ENCODE data around the gene FGF2. TPM values are rescaled to one million over a fixed set of nuclear protein-coding genes. Genes with fewer than 3 reads are reported as not detected.
"Not testable (repeated sequence)": the region's sequence is repeated elsewhere in the genome, so short reads cannot be mapped to it uniquely, and the experiment has no call there.

Gene FGF2
- total and polyA plus RNA-seq, 5 donors from 2014 or later: not detected

DNA sequence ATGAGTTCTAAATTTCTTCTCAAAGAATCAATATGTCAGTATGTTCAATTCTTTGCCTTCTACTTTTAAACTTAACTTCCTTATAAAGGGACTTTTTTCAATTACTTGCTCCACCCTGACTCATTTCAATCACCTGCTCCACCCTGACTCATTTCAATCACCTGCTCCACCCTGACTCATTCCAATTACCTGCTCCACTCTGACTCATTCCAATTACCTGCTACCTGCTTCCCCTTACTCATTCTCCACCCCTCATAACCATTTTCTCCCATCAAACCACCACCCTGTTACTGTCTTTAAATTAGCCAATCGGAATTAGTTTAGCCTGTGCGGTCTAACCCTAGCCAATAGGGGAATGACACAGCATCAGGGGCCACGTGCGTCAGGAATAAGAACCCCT is 40.3 kb upstream of the FGF2 start:
- not testable (repeated sequence) for H3K9me3 ChIP-seq (ENCODE audit: control insufficient read depth in 2 of 2, low read length in 2 of 2); DNase-seq; H3K36me3 Mint-ChIP-seq; H3K4me1 Mint-ChIP-seq; H3K9me3 Mint-ChIP-seq; ATAC-seq (ENCODE audit: low read depth in 2 of 2); H3K4me3 ChIP-seq (ENCODE audit: low read depth, low read length); H3K36me3 ChIP-seq (ENCODE audit: control insufficient read depth, insufficient read depth, low read length); H3K4me3 Mint-ChIP-seq; H3K27ac Mint-ChIP-seq; H3K27ac ChIP-seq (ENCODE audit: insufficient read depth, low read length, poor library complexity, severe bottlenecking); H3K27me3 ChIP-seq (ENCODE audit: control insufficient read depth, insufficient read depth, low read length); H3K4me1 ChIP-seq (ENCODE audit: control insufficient read depth, insufficient read depth, low read length, poor library complexity, severe bottlenecking)
- H3K27me3 Mint-ChIP-seq: peaks cover 23% of the 10 kb centered on the region

DNA sequence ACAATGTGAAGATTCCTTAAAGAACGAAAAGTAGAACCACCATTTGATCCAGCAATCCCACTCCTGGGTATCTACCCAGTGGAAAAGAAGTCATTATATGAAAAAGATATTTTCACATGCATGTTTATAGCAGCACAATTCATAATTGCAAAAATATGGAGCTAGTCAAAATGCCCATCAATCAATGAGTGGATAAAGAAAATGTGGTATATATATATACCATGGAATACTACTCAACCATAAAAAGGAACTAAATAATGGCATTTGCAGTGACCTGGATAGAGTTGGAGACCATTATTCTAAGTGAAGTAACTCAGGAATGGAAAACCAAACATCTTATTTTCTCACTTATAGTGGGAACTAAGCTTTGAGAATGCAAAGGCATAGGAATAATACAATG is 39.7 kb upstream of the FGF2 start:
- not testable (repeated sequence) for H3K27ac Mint-ChIP-seq; H3K9me3 ChIP-seq (ENCODE audit: control insufficient read depth in 2 of 2, low read length in 2 of 2); H3K4me3 Mint-ChIP-seq; H3K4me1 ChIP-seq (ENCODE audit: control insufficient read depth, insufficient read depth, low read length, poor library complexity, severe bottlenecking); H3K4me3 ChIP-seq (ENCODE audit: low read depth, low read length); H3K9me3 Mint-ChIP-seq; H3K4me1 Mint-ChIP-seq; H3K27me3 ChIP-seq (ENCODE audit: control insufficient read depth, insufficient read depth, low read length); H3K27ac ChIP-seq (ENCODE audit: insufficient read depth, low read length, poor library complexity, severe bottlenecking); ATAC-seq (ENCODE audit: low read depth in 2 of 2); H3K36me3 ChIP-seq (ENCODE audit: control insufficient read depth, insufficient read depth, low read length); H3K36me3 Mint-ChIP-seq; DNase-seq
- peaks cover 25% of the 10 kb centered on the region for H3K27me3 Mint-ChIP-seq

DNA sequence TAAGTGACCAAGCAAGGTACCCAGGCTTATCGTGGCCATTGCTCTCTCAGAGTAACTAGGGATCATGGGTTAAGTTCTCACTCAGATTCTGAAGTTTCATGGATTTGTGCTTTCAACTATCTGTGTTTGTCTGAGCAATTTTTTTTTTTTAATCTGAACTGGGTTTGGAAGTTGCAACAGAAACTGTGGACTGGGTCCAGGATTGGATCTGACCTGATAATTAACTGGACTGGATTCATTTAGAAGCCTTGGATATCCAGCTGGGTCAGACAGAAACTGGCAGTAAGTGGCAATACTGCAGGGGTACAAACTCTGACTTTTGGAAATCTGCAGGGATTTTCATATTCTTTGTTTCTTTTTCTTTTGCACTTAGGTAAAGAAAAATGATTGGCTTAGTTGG is 38.7 kb upstream of the FGF2 start:
- no peak overlapping the region for H3K27ac ChIP-seq (ENCODE audit: insufficient read depth, low read length, poor library complexity, severe bottlenecking)
- H3K9me3 ChIP-seq (ENCODE audit: control insufficient read depth in 2 of 2, low read length in 2 of 2): no peaks in the 10 kb centered on the region
- no peaks in the 10 kb centered on the region for H3K4me1 ChIP-seq (ENCODE audit: control insufficient read depth, insufficient read depth, low read length, poor library complexity, severe bottlenecking)
- no peak overlapping the region for H3K4me3 Mint-ChIP-seq
- H3K4me1 Mint-ChIP-seq: no peaks in the 10 kb centered on the region
- no peak overlapping the region for H3K4me3 ChIP-seq (ENCODE audit: low read depth, low read length)
- peaks cover 0 to 3% (median 0%) of the 10 kb centered on the region in 7 donors for H3K9me3 Mint-ChIP-seq
- no peaks in the 10 kb centered on the region for H3K27me3 ChIP-seq (ENCODE audit: control insufficient read depth, insufficient read depth, low read length)
- ATAC-seq (ENCODE audit: low read depth in 2 of 2): no peak
- H3K36me3 Mint-ChIP-seq: no peaks in the 10 kb centered on the region
- H3K36me3 ChIP-seq (ENCODE audit: control insufficient read depth, insufficient read depth, low read length): no peaks in the 10 kb centered on the region
- H3K27me3 Mint-ChIP-seq: peaks cover 24% of the 10 kb centered on the region
- no peak for DNase-seq
- H3K27ac Mint-ChIP-seq: no peak overlapping the region

DNA sequence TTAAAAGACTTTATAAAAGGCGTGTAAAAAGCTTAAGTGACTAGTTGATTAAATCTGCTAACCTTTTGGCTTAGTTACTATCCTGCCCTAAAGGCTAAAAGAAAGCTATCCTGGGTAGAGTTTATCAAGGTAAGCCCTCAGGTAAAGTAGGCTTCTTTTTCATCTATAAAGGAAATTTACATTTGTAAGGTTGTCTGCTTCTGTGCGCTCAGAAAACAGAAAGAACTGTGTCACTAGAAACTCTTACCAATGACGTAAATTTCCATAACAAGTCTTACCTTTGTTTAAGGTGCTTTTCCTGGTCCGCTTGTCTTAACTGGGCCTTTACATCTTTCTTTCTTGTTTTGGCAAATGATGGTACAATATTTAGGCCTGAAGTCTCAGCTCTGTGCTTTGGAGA is 37.7 kb upstream of the FGF2 start:
- no peak overlapping the region for H3K4me3 ChIP-seq (ENCODE audit: low read depth, low read length)
- H3K4me1 ChIP-seq (ENCODE audit: control insufficient read depth, insufficient read depth, low read length, poor library complexity, severe bottlenecking): no peaks in the 10 kb centered on the region
- Mint-ChIP-seq H3K4me1 (no peaks in the 10 kb centered on the region), H3K36me3 (no peaks in the 10 kb centered on the region), H3K27me3 (peaks cover 20% of the 10 kb centered on the region), H3K9me3 (peaks cover 0 to 3% (median 0%) of the 10 kb centered on the region in 7 donors), H3K4me3 (no peak overlapping the region), H3K27ac (no peak overlapping the region)
- no peaks in the 10 kb centered on the region for H3K36me3 ChIP-seq (ENCODE audit: control insufficient read depth, insufficient read depth, low read length)
- no peak for ATAC-seq (ENCODE audit: low read depth in 2 of 2)
- H3K27ac ChIP-seq (ENCODE audit: insufficient read depth, low read length, poor library complexity, severe bottlenecking): no peak overlapping the region
- no peaks in the 10 kb centered on the region for H3K9me3 ChIP-seq (ENCODE audit: control insufficient read depth in 2 of 2, low read length in 2 of 2)
- H3K27me3 ChIP-seq (ENCODE audit: control insufficient read depth, insufficient read depth, low read length): no peaks in the 10 kb centered on the region
- DNase-seq: no peak

DNA sequence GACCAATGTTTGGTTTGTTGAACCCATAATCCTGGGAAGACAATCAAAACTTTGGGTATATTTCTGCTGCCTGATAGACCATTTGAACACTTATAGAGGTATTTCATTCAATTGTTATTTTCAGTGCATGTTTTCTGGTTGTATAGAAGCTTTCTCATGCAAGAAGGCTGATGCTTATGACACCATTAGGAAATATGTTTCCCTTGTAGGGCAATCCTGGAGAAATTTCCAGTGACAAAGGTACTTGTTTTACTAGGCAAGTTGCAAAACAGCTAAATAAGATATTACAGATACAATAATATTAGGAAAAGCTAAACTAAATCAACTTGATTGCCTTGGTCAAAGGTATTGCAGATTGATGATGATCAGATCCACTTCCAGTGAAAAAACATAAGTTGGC is 32.8 kb upstream of the FGF2 start:
- H3K9me3 Mint-ChIP-seq: peaks cover 0 to 1% (median 0%) of the 10 kb centered on the region in 7 donors
- DNase-seq (no peak), ATAC-seq (ENCODE audit: low read depth in 2 of 2) (no peak)
- no peak overlapping the region for H3K27ac Mint-ChIP-seq
- peaks cover 29% of the 10 kb centered on the region for H3K27me3 Mint-ChIP-seq
- H3K4me1 Mint-ChIP-seq: no peaks in the 10 kb centered on the region
- no peaks in the 10 kb centered on the region for H3K4me1 ChIP-seq (ENCODE audit: control insufficient read depth, insufficient read depth, low read length, poor library complexity, severe bottlenecking)
- no peak overlapping the region for H3K27ac ChIP-seq (ENCODE audit: insufficient read depth, low read length, poor library complexity, severe bottlenecking)
- no peaks in the 10 kb centered on the region for H3K36me3 ChIP-seq (ENCODE audit: control insufficient read depth, insufficient read depth, low read length)
- no peaks in the 10 kb centered on the region for H3K36me3 Mint-ChIP-seq
- H3K4me3 Mint-ChIP-seq: no peak overlapping the region
- no peak overlapping the region for H3K4me3 ChIP-seq (ENCODE audit: low read depth, low read length)
- peaks cover 3% of the 10 kb centered on the region for H3K27me3 ChIP-seq (ENCODE audit: control insufficient read depth, insufficient read depth, low read length)
- H3K9me3 ChIP-seq (ENCODE audit: control insufficient read depth in 2 of 2, low read length in 2 of 2): no peaks in the 10 kb centered on the region

DNA sequence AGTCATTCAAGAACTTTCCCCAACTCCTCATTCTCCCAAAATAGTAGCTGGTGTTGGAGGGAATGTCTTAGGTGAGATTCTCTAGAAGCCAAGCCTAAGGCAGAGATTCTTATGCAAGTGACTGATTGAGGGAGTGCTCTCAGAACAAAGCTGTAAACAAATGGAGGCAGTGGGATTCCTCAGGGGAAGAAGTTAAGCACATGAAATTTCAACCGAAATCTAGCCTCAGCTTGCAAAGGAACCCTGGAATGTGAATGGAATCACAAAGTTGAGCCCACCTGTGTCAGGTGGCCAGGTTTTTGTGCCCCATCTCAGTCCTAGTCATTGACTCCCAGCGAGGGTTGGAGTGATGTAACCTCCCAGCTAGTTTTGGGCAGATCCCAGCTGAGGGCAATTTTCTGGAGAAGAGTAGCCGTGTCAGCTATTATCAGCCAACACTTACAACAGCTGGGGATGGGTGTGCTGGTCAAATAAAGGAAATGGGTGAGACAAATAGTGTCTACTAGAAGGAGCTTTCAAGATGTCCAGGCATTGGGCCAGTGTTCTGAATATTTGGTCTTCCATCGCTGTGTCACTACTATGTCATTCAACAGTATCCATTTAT is 29.7 kb upstream of the FGF2 start:
- H3K27me3 ChIP-seq (ENCODE audit: control insufficient read depth, insufficient read depth, low read length): peaks cover 3% of the 10 kb centered on the region
- H3K27ac ChIP-seq (ENCODE audit: insufficient read depth, low read length, poor library complexity, severe bottlenecking): no peak overlapping the region
- no peaks in the 10 kb centered on the region for H3K9me3 ChIP-seq (ENCODE audit: control insufficient read depth in 2 of 2, low read length in 2 of 2)
- DNase-seq (no peak), ATAC-seq (ENCODE audit: low read depth in 2 of 2) (no peak)
- no peak overlapping the region for H3K4me3 ChIP-seq (ENCODE audit: low read depth, low read length)
- Mint-ChIP-seq H3K36me3 (no peaks in the 10 kb centered on the region), H3K9me3 (peaks cover 0 to 1% (median 0%) of the 10 kb centered on the region in 7 donors), H3K4me3 (no peak overlapping the region), H3K4me1 (no peaks in the 10 kb centered on the region), H3K27ac (no peak overlapping the region), H3K27me3 (peaks cover 20% of the 10 kb centered on the region)
- no peaks in the 10 kb centered on the region for H3K4me1 ChIP-seq (ENCODE audit: control insufficient read depth, insufficient read depth, low read length, poor library complexity, severe bottlenecking)
- no peaks in the 10 kb centered on the region for H3K36me3 ChIP-seq (ENCODE audit: control insufficient read depth, insufficient read depth, low read length)

DNA sequence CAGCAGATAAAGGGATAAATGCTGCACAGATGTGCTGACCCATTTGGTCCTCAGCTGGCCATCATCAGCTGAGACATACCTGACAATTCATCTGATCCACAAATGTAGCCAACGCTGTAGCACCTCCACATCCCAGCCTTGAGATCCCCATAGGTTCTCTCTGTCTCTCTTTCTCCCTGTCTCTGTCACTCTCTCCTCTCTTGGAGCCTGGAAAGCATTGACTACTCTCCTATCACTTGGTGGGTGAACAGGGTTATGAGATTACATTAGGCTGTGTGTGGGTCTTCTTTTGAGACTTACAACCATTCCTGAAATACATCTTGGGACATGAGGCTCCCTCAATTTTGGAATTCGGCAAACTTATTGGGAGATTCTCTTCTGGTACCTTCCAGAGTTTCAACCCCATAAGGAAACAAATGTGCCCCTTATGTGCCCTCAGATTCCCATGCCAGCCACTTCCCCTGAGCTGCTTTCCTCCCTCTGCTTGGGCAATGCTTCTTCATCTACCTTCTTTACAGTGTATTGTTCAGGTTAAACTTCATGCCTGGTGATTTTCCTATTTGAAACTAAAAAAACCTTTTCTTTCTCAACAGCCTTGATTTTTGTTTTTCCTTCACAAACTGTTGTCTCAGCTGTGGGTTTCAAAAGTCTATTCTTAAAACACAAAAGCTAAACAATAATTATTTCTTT is 29.1 kb upstream of the FGF2 start:
- H3K9me3 ChIP-seq (ENCODE audit: control insufficient read depth in 2 of 2, low read length in 2 of 2): no peaks in the 10 kb centered on the region
- peaks cover 3% of the 10 kb centered on the region for H3K27me3 ChIP-seq (ENCODE audit: control insufficient read depth, insufficient read depth, low read length)
- peak overlapping the region in 1 of 4 donors; percentile 40 for H3K4me3 Mint-ChIP-seq
- H3K27me3 Mint-ChIP-seq: peaks cover 17% of the 10 kb centered on the region
- H3K36me3 Mint-ChIP-seq: no peaks in the 10 kb centered on the region
- ATAC-seq (ENCODE audit: low read depth in 2 of 2): no peak
- peaks cover 0 to 1% (median 0%) of the 10 kb centered on the region in 7 donors for H3K9me3 Mint-ChIP-seq
- no peak overlapping the region for H3K27ac ChIP-seq (ENCODE audit: insufficient read depth, low read length, poor library complexity, severe bottlenecking)
- no peak for DNase-seq
- no peak overlapping the region for H3K4me3 ChIP-seq (ENCODE audit: low read depth, low read length)
- no peak overlapping the region for H3K27ac Mint-ChIP-seq
- H3K4me1 ChIP-seq (ENCODE audit: control insufficient read depth, insufficient read depth, low read length, poor library complexity, severe bottlenecking): no peaks in the 10 kb centered on the region
- no peaks in the 10 kb centered on the region for H3K4me1 Mint-ChIP-seq
- no peaks in the 10 kb centered on the region for H3K36me3 ChIP-seq (ENCODE audit: control insufficient read depth, insufficient read depth, low read length)

DNA sequence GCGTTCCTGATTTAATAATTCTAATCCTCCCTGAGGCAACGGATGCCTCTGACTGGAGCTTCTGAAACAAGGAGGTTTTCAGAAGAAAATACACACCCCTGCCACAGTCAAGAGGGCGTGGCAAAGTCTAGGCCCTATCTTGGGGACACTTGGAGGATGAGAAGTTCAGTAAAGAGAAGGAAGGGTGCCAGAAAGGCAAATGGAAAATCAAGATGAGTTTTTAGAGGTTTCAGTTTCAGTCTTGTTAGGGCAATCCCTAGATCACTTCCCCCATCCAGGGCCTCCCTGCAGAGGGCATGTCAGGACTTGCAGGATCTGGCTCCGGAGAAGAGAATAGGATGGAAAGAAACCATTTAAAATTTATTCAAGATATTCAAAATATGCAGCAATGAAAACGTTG is 28.5 kb upstream of the FGF2 start:
- Mint-ChIP-seq H3K27ac (no peak overlapping the region), H3K27me3 (peaks cover 17% of the 10 kb centered on the region), H3K4me3 (no peak overlapping the region), H3K9me3 (peaks cover 0 to 1% (median 0%) of the 10 kb centered on the region in 7 donors), H3K4me1 (no peaks in the 10 kb centered on the region), H3K36me3 (no peaks in the 10 kb centered on the region)
- Histone ChIP-seq H3K27me3 (ENCODE audit: control insufficient read depth, insufficient read depth, low read length) (peaks cover 3% of the 10 kb centered on the region), H3K27ac (ENCODE audit: insufficient read depth, low read length, poor library complexity, severe bottlenecking) (no peak overlapping the region), H3K4me3 (ENCODE audit: low read depth, low read length) (no peak overlapping the region), H3K4me1 (ENCODE audit: control insufficient read depth, insufficient read depth, low read length, poor library complexity, severe bottlenecking) (no peaks in the 10 kb centered on the region), H3K36me3 (ENCODE audit: control insufficient read depth, insufficient read depth, low read length) (no peaks in the 10 kb centered on the region), H3K9me3 (ENCODE audit: control insufficient read depth in 2 of 2, low read length in 2 of 2) (no peaks in the 10 kb centered on the region)
- DNase-seq: no peak
- ATAC-seq (ENCODE audit: low read depth in 2 of 2): no peak

Measured in CD4-positive, CD25-positive, alpha-beta regulatory T cell (primary cell).